MCF 10A (cell line): Measurements from ENCODE around the gene ZNF625. TPM values are rescaled to one million over a fixed set of nuclear protein-coding genes. Genes with fewer than 3 reads are reported as not detected.

ENCODE experiments used
- BruUV-seq: library from RNA; stranded (reverse); fragments of 400-500 nt; replicated peaks from 2 replicates; lab custom pipeline; 2021; lab: Mats Ljungman, UMichigan
- CTCF ChIA-PET: fragments of 300-600 bp; sonication (Branson Sonifier 250); formaldehyde crosslinking; extraction: SDS; loops from one replicate; lab custom pipeline; 2021; ENCODE audit warnings: antibody characterized with exemption, inconsistent platforms; lab: Yijun Ruan, JAX
- POLR2A ChIA-PET: fragments of 300-600, 350-650 bp; sonication (Branson Sonifier 250); formaldehyde crosslinking; extraction: SDS; loops from one replicate; lab custom pipeline; 2020; ENCODE audit warnings: antibody characterized with exemption, inconsistent platforms; lab: Yijun Ruan, JAX
- DNase-seq: peaks from one replicate; pipeline ENCODE4 v3.0.0-alpha.2; 2018; ENCODE audit not compliant: unreplicated experiment
- H3K27ac Mint-ChIP-seq: one replicate; pipeline ENCODE4 v1.8.0; 2022; ENCODE audit warnings: mild to moderate bottlenecking, low read depth, mixed read lengths; ENCODE audit not compliant: unreplicated experiment
- H3K27me3 Mint-ChIP-seq: one replicate; pipeline ENCODE4 v1.8.0; 2022; ENCODE audit warnings: mixed read lengths; ENCODE audit not compliant: insufficient read depth, unreplicated experiment
- H3K36me3 Mint-ChIP-seq: one replicate; pipeline ENCODE4 v1.8.0; 2022; ENCODE audit warnings: mild to moderate bottlenecking, moderate library complexity, mixed read lengths; ENCODE audit not compliant: insufficient read depth, unreplicated experiment
- H3K4me1 Mint-ChIP-seq: one replicate; pipeline ENCODE4 v1.8.0; 2022; ENCODE audit warnings: mixed read lengths; ENCODE audit not compliant: insufficient read depth, unreplicated experiment
- H3K4me3 Mint-ChIP-seq: one replicate; pipeline ENCODE4 v1.8.0; 2022; ENCODE audit warnings: mild to moderate bottlenecking, moderate library complexity, mixed read lengths; ENCODE audit not compliant: unreplicated experiment
- H3K9me3 Mint-ChIP-seq: one replicate; pipeline ENCODE4 v1.8.0; 2022; ENCODE audit warnings: mixed read lengths; ENCODE audit not compliant: unreplicated experiment
- intact Hi-C: fragments of 100-400 bp; cut with micrococcal nuclease; formaldehyde crosslinking; loops from 2 replicates; pipeline ENCODE4 v1.14.1; 2022
- total RNA-seq: library from RNA; stranded (reverse); gene quantifications from 2 replicates; pipeline ENCODE4 v1.2.3, GENCODE V29; 2022
- TF ChIP-seq, protein P1 (sequence below): fragments of 200-600 bp; IDR thresholded peaks from one replicate; pipeline ENCODE4 v1.8.0; 2022; ENCODE audit warnings: antibody characterized with exemption, mild to moderate bottlenecking; ENCODE audit not compliant: unreplicated experiment

Gene ZNF625
- total RNA-seq, 1 experiment from 2014 or later: not detected

DNA sequence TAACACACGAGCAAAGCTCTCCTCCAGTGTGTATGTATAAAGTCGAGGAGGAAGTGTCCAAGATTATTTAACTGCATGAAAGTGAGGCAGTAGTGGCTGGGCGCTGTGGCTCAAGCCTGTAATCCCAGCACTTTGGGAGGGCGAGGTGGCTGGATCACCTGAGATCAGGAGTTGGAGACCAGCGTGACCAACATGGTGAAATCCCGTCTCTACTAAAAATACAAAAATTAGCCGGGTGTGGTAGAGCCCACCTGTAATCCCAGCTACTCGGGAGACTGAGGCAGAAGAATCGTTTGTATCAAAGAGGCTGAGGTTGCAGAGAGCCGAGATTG lies 15.2 kb downstream of the ZNF625 start:
- no TSS peak for BruUV-seq
- CTCF ChIA-PET: interaction anchor here (0.6 to 3.5 kb wide), 26 partner anchors 10 to 605 kb away, joined by 3 to 51 read pairs (median 5); partner anchors contain the start of gene ZNF700

DNA sequence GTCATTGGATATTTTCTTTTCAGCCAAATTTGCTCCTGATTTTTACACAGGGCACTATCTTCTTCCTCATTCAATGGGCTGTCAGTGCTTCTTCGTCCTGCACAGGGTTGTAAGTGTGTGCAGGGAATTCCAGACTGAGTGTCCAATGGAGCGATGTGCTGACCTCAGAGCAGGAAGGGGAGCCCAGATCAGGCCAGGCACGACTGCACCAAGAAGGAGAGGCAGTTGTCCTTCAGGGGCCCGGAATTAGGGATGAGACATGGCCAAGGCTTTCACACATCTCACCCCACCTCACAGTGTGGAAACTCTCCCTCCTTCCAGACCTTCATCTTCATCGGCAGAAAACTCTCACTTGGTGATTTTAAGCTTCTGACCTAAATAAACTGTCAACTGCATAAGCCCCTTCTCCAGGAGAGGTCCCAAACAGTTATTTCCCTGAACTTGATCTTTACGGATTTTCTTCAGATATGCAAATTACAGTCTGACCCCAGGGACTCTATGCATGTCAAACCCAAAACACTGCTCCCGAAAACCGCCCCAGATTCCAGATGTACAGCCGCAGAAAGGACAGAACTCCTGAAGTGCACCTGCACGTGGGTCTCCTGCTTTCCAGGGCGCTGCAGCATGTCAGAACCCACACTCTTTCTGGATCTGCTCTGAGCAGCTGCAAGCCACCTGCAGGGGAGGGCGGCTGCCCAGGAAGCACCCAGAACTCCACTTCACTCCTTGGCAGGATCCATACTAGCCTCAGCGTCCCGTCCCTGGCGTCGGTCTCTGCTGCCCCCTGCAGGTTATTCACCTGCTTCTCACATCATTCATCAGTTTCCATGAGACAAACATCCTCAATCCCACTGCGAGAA lies 15.8 kb downstream of the ZNF625 start:
- Mint-ChIP-seq H3K27me3 (no peaks in the 10 kb centered on the region), H3K4me3 (peak overlapping the region; percentile 83), H3K4me1 (peaks cover 22% of the 10 kb centered on the region), H3K36me3 (peaks cover 30% of the 10 kb centered on the region), H3K27ac (peak overlapping the region; percentile 93), H3K9me3 (peaks cover 14% of the 10 kb centered on the region)
- intact Hi-C loops: loop anchor here (1.0 to 10.0 kb wide), 6 partner anchors 152 to 643 kb away; partner anchors contain the start of gene ZNF823
- BruUV-seq: no TSS peak
- DNase-seq: peak; percentile 91
- TF ChIP-seq, protein P1, sequence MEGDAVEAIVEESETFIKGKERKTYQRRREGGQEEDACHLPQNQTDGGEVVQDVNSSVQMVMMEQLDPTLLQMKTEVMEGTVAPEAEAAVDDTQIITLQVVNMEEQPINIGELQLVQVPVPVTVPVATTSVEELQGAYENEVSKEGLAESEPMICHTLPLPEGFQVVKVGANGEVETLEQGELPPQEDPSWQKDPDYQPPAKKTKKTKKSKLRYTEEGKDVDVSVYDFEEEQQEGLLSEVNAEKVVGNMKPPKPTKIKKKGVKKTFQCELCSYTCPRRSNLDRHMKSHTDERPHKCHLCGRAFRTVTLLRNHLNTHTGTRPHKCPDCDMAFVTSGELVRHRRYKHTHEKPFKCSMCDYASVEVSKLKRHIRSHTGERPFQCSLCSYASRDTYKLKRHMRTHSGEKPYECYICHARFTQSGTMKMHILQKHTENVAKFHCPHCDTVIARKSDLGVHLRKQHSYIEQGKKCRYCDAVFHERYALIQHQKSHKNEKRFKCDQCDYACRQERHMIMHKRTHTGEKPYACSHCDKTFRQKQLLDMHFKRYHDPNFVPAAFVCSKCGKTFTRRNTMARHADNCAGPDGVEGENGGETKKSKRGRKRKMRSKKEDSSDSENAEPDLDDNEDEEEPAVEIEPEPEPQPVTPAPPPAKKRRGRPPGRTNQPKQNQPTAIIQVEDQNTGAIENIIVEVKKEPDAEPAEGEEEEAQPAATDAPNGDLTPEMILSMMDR: peak; percentile 93
- CTCF ChIA-PET: interaction anchor here (0.6 to 3.5 kb wide), 43 partner anchors 10 to 857 kb away, joined by 3 to 51 read pairs (median 4); partner anchors contain the start of gene ZNF700
- POLR2A ChIA-PET: interaction anchor here (0.6 to 2.9 kb wide), 24 partner anchors 9 to 581 kb away, joined by 3 to 42 read pairs (median 4); partner anchors contain the start of genes ZNF136, ZNF44, ZNF441 and ZNF564

More for the DNA sequence above, 15.2 kb downstream of the ZNF625 start:
- Mint-ChIP-seq H3K9me3 (peaks cover 18% of the 10 kb centered on the region), H3K27me3 (no peaks in the 10 kb centered on the region), H3K36me3 (peaks cover 30% of the 10 kb centered on the region), H3K4me1 (peaks cover 22% of the 10 kb centered on the region), H3K27ac (peak overlapping the region; percentile 47), H3K4me3 (peak overlapping the region; percentile 83)
- DNase-seq: no peak
- TF ChIP-seq, protein P1: no peak
- intact Hi-C loops: loop anchor here (1.0 to 10.0 kb wide), 6 partner anchors 153 to 644 kb away; partner anchors contain the start of gene ZNF823
- POLR2A ChIA-PET: interaction anchor here (1.6 to 2.9 kb wide), 6 partner anchors 9 to 409 kb away, joined by 4 to 42 read pairs (median 6); partner anchors contain the start of genes ZNF44, ZNF564 and ZNF700

DNA sequence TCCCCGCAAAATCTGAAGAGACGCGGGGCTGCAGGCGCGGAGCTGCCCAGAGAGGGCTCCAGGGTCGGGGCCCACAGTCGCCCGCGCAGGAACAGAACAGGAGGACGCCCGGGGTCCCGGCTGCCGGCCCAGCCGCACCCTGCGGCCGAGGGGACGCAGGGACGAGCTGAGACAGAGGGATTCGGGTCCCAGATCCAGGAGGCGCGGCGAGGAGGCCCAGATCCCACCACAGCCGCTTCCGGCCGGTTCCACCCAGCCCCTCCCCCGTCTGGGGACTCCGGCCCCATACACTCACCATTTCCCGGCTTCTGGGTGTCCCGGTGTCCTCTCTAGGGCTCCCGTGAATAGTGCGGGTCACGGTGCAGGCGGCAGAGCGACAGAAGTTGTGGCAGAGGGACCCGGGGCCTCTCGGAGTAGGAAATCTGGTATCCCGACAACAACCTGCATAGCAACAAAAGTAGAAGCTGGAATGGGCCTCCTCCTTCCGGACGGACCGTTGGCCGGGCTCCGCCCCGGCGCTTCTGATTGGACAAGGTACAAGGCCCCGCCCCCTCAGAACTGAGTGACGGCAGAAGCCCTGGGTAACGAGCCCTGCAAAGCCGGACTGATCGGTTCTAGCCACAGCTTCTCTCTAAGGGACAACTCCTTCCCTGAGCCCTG lies 16.5 kb downstream of the ZNF625 start, which contains the start of gene ZNF20:
Gene ZNF20, minus strand, starts transcription at position 466 of the 660 bp plus-strand sequence. Its CDS starts 168 bp downstream, at position 298.
- peak within 1 kb of the TSS; percentile 93 for H3K27ac Mint-ChIP-seq
- H3K9me3 Mint-ChIP-seq: peaks cover 7% of the 10 kb centered on the region
- ChIA-PET POLR2A (interaction anchor here (0.6 to 2.9 kb wide), 24 partner anchors 9 to 582 kb away, joined by 3 to 42 read pairs (median 4); partner anchors contain the start of genes ZNF136, ZNF44, ZNF441 and ZNF564), CTCF (interaction anchor here (0.5 to 3.5 kb wide), 29 partner anchors 11 to 699 kb away, joined by 3 to 51 read pairs (median 4); partner anchors contain the start of genes ZNF625 and ZNF700)
- peak; percentile 94 for DNase-seq
- H3K27me3 Mint-ChIP-seq: no peaks in the 10 kb centered on the region
- H3K36me3 Mint-ChIP-seq: peaks cover 32% of the 10 kb centered on the region
- peaks cover 22% of the 10 kb centered on the region for H3K4me1 Mint-ChIP-seq
- H3K4me3 Mint-ChIP-seq: peak within 1 kb of the TSS; percentile 83
- TF ChIP-seq, protein P1: no peak
- TSS peak; percentile 46 for BruUV-seq
- intact Hi-C loops: loop anchor here (2.0 to 10.0 kb wide), 3 partner anchors 401 to 643 kb away; partner anchors contain the start of gene ZNF823
